HG03354 (cell line): ENCODE data around the gene RAN.
"Not testable (repeated sequence)": the region's sequence is repeated elsewhere in the genome, so short reads cannot be mapped to it uniquely, and the experiment has no call there.

Experiments used
- ATAC-seq: cut with Tn5 transposase; IDR thresholded peaks from one replicate; pipeline ENCODE4 v1.9.1; 2021; ENCODE audit warnings: mild to moderate bottlenecking; ENCODE audit not compliant: unreplicated experiment, poor library complexity, severe bottlenecking

RAN gene

GRCh38 chr12:130871286-130872178 lies at the start of gene RAN:
Gene RAN, plus strand, starts transcription at chr12:130872066. Its CDS starts 528 bp downstream, at chr12:130872594.
- ATAC-seq, result peak; percentile 73

- no peak for ATAC-seq
Observed at GRCh38 chr12:130825771-130826150, 46.1 kb upstream of the RAN start.

GRCh38 chr12:130826151-130826801 lies 45.6 kb upstream of the RAN start:
- ATAC-seq, result no peak

- ATAC-seq, result peak; percentile 43
Observed at GRCh38 chr12:130827432-130827831, 44.4 kb upstream of the RAN start.

- no peak for ATAC-seq
Observed at GRCh38 chr12:130828895-130829294, 43.0 kb upstream of the RAN start.

- no peak for ATAC-seq
Observed at GRCh38 chr12:130829391-130830245, 42.2 kb upstream of the RAN start.

GRCh38 chr12:130830246-130830551 lies 41.7 kb upstream of the RAN start:
- ATAC-seq, result no peak

- no peak for ATAC-seq
Observed at GRCh38 chr12:130831246-130831645, 40.6 kb upstream of the RAN start.

- no peak for ATAC-seq
Observed at GRCh38 chr12:130831876-130832405, 39.9 kb upstream of the RAN start.

GRCh38 chr12:130832561-130833209 lies 39.2 kb upstream of the RAN start:
- no peak for ATAC-seq

GRCh38 chr12:130835011-130835410 lies 36.9 kb upstream of the RAN start:
- ATAC-seq, result no peak

- ATAC-seq, result no peak
Observed at GRCh38 chr12:130835436-130835835, 36.4 kb upstream of the RAN start.

GRCh38 chr12:130838284-130838950 lies 33.4 kb upstream of the RAN start:
- ATAC-seq, result peak; percentile 36

- peak; percentile 84 for ATAC-seq
Observed at GRCh38 chr12:130838951-130839769, 32.7 kb upstream of the RAN start, which contains the start of gene STX2. Gene STX2, minus strand, starts transcription at chr12:130839250. Its CDS starts 151 bp downstream, at chr12:130839099.

GRCh38 chr12:130839770-130840404 lies 32.0 kb upstream of the RAN start:
- ATAC-seq, result no peak

- no peak for ATAC-seq
Observed at GRCh38 chr12:130846369-130846768, 25.5 kb upstream of the RAN start.

- no peak for ATAC-seq
Observed at GRCh38 chr12:130847112-130847511, 24.8 kb upstream of the RAN start.

GRCh38 chr12:130848105-130848504 lies 23.8 kb upstream of the RAN start:
- ATAC-seq, result not testable (repeated sequence)
